GM18870 (cell line): ENCODE data around the gene COX20.
A peak's percentile ranks its signal among the peaks of the same experiment; 100 is the strongest.

Experiments
- ATAC-seq: cut with Tn5 transposase; IDR thresholded peaks from one replicate; pipeline ENCODE4 v1.9.1; 2021; ENCODE audit warnings: moderate library complexity; ENCODE audit not compliant: unreplicated experiment

Gene COX20

DNA sequence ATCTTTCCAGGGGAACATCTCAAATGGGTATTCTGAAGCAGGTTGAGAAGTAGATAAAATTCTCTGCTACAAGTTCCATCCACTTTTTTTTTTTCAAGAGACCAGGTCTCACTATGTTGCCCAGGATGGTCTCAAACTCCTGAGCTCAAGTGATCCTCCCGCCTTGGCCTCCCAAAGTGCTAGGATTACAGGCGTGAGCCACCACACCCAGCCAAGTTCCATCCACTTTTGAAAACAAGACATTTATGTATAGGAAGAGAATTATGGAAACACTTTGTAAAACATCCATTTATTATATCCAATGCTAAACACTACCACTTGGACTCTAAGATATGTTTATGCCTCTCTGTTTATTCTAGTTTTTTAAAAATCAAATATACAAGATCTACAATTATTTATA lies 15.4 kb downstream of the COX20 start:
- no peak for ATAC-seq

- no peak for ATAC-seq
Observed at GRCh38 chr1:244851546-244852231, 16.2 kb downstream of the COX20 start.

- ATAC-seq, result no peak
Observed at GRCh38 chr1:244852694-244853093, 17.2 kb downstream of the COX20 start.

DNA sequence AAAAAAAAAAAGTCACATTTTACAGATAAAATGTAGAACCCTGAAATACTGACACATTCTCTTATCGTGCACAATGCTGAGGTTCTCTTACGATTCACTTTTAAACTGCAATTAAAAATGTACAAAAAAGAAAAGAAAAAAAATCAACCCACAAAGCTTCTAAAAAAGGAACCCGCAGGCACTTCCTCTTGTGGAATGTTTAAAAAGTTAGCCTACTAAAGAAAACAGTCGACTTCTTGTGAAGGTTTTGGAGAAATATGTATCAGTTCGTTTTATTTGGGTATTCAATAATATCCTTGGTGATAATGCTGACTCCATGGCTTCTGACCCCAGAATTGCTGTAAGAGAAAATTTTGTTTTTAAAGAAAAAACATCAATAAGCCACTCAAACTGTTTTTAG lies 18.7 kb downstream of the COX20 start:
- no peak for ATAC-seq

GRCh38 chr1:244854865-244855578 lies 19.6 kb downstream of the COX20 start:
- no peak for ATAC-seq

DNA sequence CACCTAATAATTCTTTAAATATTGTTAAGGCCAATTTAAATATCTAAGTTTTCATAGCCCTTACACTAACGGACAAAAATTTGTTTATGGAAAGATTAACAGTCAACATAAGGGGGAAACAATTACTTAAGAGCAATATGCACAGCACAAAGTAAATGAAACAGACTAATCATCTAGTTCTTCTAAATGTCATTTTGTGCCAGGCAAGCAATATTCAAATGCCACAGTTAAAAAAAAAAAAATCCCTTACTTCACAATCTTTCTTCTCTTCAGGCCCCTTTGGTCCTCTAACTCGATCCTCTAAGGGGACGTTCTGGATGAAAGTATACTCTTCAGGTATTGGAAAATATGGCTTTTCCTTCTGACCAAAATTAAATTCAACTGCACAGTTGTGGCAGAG lies 22.3 kb downstream of the COX20 start:
- no peak for ATAC-seq

- no peak for ATAC-seq
Observed at GRCh38 chr1:244858357-244858756, 22.9 kb downstream of the COX20 start.

DNA sequence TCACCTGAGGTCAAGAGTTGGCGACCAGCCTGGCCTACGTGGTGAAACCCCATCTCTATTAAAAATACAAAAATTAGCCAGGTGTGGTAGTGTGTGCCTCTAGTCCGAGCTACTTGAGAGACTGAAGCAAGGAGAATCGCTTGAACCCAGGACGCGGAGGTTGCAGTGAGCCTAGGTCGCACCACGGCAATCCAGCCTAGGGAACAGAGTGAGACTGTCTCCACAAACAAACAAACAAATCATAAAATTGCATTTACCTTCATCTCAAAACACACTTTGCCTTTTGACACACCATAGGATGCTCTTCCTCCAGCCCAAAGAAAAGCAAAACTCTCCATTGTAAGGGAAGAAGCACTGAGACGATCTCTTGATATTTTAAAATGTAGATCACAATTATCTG lies 24.6 kb downstream of the COX20 start:
- no peak for ATAC-seq

DNA sequence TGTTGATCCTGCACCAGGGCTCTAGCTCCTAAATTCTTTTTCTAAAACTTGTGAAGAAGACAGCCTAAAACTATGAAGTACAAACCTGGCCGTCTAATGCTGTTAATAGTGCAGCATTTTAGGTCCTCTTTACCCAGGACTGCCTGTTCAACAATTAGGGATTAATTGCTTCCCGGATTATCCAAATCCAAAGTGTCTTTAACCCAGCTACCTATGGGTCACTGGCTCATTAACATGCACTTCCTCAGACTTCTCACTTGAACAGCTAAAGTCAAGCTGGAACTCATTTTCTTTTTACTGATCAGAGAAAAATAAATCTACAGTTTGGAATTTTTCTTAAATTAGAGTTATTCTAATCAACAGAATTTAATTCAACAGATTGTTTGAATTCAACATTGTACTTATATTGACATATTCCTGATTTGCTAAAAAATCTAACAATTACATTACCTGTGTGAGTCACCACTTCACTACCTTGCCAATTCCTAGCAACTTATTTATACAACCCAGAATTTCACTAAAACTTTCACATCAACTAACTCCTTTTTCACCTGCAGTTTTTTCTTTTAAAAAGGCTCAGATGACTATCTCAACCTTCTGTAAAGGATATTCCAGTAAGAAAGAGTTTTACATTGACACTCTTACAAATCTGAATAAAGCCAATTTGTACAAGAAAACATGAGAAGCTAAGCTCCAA lies 25.6 kb downstream of the COX20 start:
- no peak for ATAC-seq

DNA sequence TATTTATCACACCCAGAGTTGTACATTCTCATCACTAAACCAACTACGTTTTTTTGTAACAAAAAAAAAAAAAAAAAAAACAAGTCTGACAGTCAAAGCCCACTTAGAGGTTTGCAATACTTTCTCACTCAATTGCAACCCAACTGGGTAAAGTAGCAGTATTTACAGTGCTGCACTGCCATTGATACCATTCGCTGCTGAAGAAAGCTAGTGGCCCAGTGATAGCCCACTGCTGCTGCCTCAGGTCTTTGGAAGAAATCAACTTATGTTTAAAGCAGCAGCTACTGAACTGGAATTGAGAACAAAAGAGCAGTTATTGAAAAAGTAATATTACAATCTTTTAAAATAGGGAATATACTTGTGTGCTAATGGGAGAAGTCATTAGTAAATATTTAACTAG lies 26.2 kb downstream of the COX20 start:
- no peak for ATAC-seq

- no peak for ATAC-seq
Observed at GRCh38 chr1:244862354-244862698, 26.9 kb downstream of the COX20 start.

GRCh38 chr1:244862699-244863490 lies 27.4 kb downstream of the COX20 start:
- ATAC-seq, result peak; percentile 31

DNA sequence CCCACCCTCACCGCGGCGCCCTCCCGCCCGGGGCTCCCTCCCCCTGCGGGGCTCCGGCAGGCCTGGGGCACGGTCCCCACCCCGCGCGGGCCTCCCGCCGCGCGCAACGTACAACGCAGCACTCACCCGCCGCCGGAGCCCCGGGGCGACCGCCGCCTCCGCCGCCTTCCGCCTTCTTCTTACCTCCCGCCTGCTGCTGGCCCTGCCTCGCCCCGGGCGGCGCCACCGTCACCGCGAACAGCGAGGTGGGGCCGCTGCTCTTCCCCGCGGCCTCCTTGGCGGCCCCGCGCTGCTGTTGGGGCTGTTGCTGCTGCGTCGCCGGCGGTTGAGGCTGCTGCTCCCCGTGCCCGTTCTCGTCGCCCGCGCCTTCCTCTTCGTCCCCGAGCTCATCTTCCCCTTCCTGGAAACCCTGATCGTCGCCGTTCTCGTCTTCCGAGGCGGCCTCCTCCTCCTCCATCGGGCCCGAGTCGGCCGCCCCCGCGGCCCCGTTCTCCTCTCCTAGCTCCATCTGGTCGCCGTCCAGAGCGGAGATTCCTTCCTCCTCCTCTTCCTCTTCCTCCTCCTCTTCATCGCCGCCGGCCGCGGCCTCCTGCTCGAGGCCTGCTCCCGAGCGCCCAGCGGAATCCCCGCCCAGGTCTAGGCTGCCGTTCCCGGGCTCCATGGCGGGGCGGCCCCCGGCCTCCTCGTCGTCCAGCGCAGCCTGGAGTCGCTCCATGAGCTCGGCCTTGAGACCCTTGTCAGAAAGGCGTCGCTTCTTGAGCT lies 28.2 kb downstream of the COX20 start:
- peak; percentile 4 for ATAC-seq

GRCh38 chr1:244864253-244865027 lies 29.0 kb downstream of the COX20 start, which contains the start of gene HNRNPU:
Gene HNRNPU, minus strand, starts transcription at chr1:244864543. Its CDS starts 236 bp downstream, at chr1:244864307.
- ATAC-seq, result peak; percentile 57

- ATAC-seq, result peak; percentile 4
Observed at GRCh38 chr1:244865028-244865371, 29.5 kb downstream of the COX20 start.

GRCh38 chr1:244865820-244866219 lies 30.4 kb downstream of the COX20 start:
- ATAC-seq, result no peak

DNA sequence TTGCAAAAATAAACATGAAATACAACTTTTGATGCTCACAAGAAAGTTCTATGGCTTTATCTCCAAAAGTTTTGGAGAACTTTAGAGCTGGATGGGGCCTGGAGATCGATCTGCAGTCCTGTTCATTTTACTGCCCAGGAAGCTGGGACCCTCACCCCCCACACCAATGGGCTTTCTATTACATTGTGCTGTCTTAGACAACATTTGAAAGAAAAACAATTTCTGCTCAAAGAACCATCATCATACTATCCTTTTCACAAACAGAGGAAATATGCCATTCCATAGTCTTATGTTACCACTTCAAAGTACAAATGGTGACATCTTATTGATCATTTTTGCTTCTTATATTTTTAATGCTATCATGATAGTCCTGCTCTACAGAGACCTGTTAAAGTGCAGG lies 30.9 kb downstream of the COX20 start:
- no peak for ATAC-seq

DNA sequence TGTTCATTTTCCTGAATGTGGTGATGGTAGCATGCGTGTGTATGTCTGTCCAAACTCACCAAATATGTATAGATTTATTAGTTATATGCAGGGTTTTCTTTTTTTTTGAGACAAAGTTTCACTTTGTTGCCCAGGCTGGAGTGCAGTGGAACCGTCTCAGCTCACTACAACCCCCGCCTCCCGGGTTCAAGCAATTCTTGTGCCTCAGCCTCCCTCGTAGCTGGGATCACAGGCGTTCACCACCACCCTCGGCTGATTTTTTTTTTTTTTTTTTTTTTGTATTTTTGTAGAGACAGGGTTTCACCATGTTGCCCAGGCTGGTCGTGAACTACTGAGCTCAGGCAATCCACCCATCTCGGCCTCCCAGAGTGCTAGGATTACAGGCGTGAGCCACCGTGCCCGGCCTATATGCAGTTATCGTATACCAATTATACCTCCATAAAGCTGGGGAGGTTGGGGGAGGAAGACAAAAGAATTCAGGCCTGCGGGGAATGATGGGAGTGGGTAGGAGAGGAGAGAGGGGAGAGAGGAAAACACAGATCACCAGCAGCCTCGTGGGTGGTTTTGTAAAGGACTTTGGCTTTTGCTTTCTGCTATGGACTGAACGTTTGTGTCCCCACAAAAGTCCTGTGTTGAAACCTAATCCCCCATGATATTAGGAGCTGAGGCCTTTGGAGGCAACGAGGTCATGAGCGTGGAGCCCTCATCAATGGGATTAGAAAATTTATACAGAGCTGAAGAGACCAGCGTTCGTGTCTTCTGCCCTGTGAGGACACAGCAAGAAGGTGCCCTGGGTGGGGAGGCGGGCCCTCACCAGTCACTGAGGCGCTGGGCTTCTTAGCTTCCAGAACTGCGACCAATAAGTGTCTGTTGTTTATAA lies 33.3 kb downstream of the COX20 start:
- ATAC-seq, result no peak

GRCh38 chr1:244869364-244869827 lies 33.9 kb downstream of the COX20 start:
- ATAC-seq, result no peak
